Astrocyte (in vitro differentiated cells and primary cell): Measurements from ENCODE around the gene PLEKHG4B. TPM values are rescaled to one million over a fixed set of nuclear protein-coding genes. Genes with fewer than 3 reads are reported as not detected.

Experiments used
- DNase-seq: peaks from one replicate; pipeline ENCODE4 v3.0.0-alpha.2; 2010; ENCODE audit warnings: low read depth
- FAIRE-seq: peaks from 2 replicates; lab custom pipeline; 2011; peaks lifted over from hg19 to GRCh38; lab: Jason Lieb, UNC
- H2AFZ ChIP-seq: 2 replicates; pipeline ENCODE4 v1.6.0; 2012; ENCODE audit warnings: low read depth, low read length, inconsistent platforms
- H3K27ac ChIP-seq: 2 replicates; pipeline ENCODE4 v1.5.1; 2011; ENCODE audit warnings: low read depth, low read length, inconsistent platforms
- H3K27me3 ChIP-seq: 2 replicates; pipeline ENCODE4 v1.6.0; 2011; ENCODE audit warnings: low read length, inconsistent platforms; ENCODE audit not compliant: insufficient read depth
- H3K36me3 ChIP-seq: 2 replicates; pipeline ENCODE4 v1.5.1; 2011; ENCODE audit warnings: low read length, inconsistent platforms; ENCODE audit not compliant: insufficient read depth
- H3K4me1 ChIP-seq: 2 replicates; pipeline ENCODE4 v1.5.1; 2011; ENCODE audit warnings: low read length, inconsistent platforms; ENCODE audit not compliant: insufficient read depth
- H3K4me2 ChIP-seq: 2 replicates; pipeline ENCODE4 v1.6.0; 2012; ENCODE audit warnings: low read length, inconsistent platforms
- H3K4me3 ChIP-seq: 2 replicates; pipeline ENCODE4 v1.5.1; 2011; ENCODE audit warnings: low read depth, mild to moderate bottlenecking, low read length, inconsistent platforms; ENCODE audit not compliant: insufficient read depth
- H3K79me2 ChIP-seq: 2 replicates; pipeline ENCODE4 v1.6.0; 2012; ENCODE audit warnings: mild to moderate bottlenecking, low read length, inconsistent platforms; ENCODE audit not compliant: insufficient read depth
- H3K9ac ChIP-seq: 2 replicates; pipeline ENCODE4 v1.6.0; 2012; ENCODE audit warnings: mild to moderate bottlenecking, low read length, inconsistent platforms
- H3K9me3 ChIP-seq: 2 replicates; pipeline ENCODE4 v1.5.1; 2012; ENCODE audit warnings: low read depth, mild to moderate bottlenecking, low read length, inconsistent platforms; ENCODE audit not compliant: insufficient read depth
- H4K20me1 ChIP-seq: 2 replicates; pipeline ENCODE4 v1.6.0; 2012; ENCODE audit warnings: low read length, inconsistent platforms; ENCODE audit not compliant: insufficient read depth
- H3K27ac Mint-ChIP-seq: one replicate; pipeline ENCODE4 v1.8.0; 2021; ENCODE audit warnings: mild to moderate bottlenecking, mixed read lengths; ENCODE audit not compliant: unreplicated experiment
- H3K27me3 Mint-ChIP-seq: one replicate; pipeline ENCODE4 v1.8.0; 2021; ENCODE audit warnings: low read depth, mixed read lengths; ENCODE audit not compliant: unreplicated experiment
- H3K36me3 Mint-ChIP-seq: one replicate; pipeline ENCODE4 v1.8.0; 2021; ENCODE audit warnings: low read depth, mixed read lengths; ENCODE audit not compliant: unreplicated experiment
- H3K4me1 Mint-ChIP-seq: one replicate; pipeline ENCODE4 v1.8.0; 2021; ENCODE audit warnings: low read depth, mixed read lengths; ENCODE audit not compliant: unreplicated experiment
- H3K4me3 Mint-ChIP-seq: one replicate; pipeline ENCODE4 v1.8.0; 2021; ENCODE audit warnings: mild to moderate bottlenecking, moderate library complexity, mixed read lengths; ENCODE audit not compliant: unreplicated experiment
- H3K9me3 Mint-ChIP-seq: one replicate; pipeline ENCODE4 v1.8.0; 2021; ENCODE audit warnings: mild to moderate bottlenecking, mixed read lengths; ENCODE audit not compliant: unreplicated experiment
- CTCF ChIP-seq: IDR thresholded peaks from 2 replicates; pipeline ENCODE4 v1.5.1; 2011; ENCODE audit warnings: low read depth, mild to moderate bottlenecking, inconsistent platforms, low read length, moderate library complexity; ENCODE audit not compliant: insufficient read depth
- EZH2 ChIP-seq: IDR thresholded peaks from 2 replicates; pipeline ENCODE4 v1.6.1; 2012; ENCODE audit warnings: mild to moderate bottlenecking, low read length, inconsistent platforms; ENCODE audit not compliant: insufficient read depth
- total RNA-seq: library from RNA; stranded (reverse); gene quantifications from 2 replicates; pipeline ENCODE4 v1.2.1, GENCODE V29; 2021

The PLEKHG4B gene
- total RNA-seq, 1 donor from 2014 or later: 8.1 TPM

GRCh38 chr5:189976-190365 lies 98.0 kb downstream of the PLEKHG4B start:
- no peak overlapping the region for H3K27ac Mint-ChIP-seq
- no peaks in the 10 kb centered on the region for H3K9me3 ChIP-seq
- H3K4me3 Mint-ChIP-seq: no peak overlapping the region
- peaks cover 14% of the 10 kb centered on the region for H3K27me3 Mint-ChIP-seq
- no peaks in the 10 kb centered on the region for H3K9me3 Mint-ChIP-seq
- no peak for DNase-seq
- H3K4me1 Mint-ChIP-seq: peaks cover 2% of the 10 kb centered on the region
- no peak overlapping the region for H3K27ac ChIP-seq
- no peak overlapping the region for H3K9ac ChIP-seq
- peaks cover 5% of the 10 kb centered on the region for H3K36me3 Mint-ChIP-seq
- H3K79me2 ChIP-seq: no peaks in the 10 kb centered on the region
- no peak overlapping the region for H2AFZ ChIP-seq
- FAIRE-seq: no peak
- no peaks in the 10 kb centered on the region for H3K36me3 ChIP-seq
- no peak overlapping the region for H3K4me2 ChIP-seq
- peaks cover 11% of the 10 kb centered on the region for H3K4me1 ChIP-seq
- H4K20me1 ChIP-seq: peaks cover 3% of the 10 kb centered on the region
- no peak for TF ChIP-seq EZH2
- TF ChIP-seq CTCF: no peak
- H3K27me3 ChIP-seq: peaks cover 9% of the 10 kb centered on the region
- H3K4me3 ChIP-seq: no peak overlapping the region

DNA sequence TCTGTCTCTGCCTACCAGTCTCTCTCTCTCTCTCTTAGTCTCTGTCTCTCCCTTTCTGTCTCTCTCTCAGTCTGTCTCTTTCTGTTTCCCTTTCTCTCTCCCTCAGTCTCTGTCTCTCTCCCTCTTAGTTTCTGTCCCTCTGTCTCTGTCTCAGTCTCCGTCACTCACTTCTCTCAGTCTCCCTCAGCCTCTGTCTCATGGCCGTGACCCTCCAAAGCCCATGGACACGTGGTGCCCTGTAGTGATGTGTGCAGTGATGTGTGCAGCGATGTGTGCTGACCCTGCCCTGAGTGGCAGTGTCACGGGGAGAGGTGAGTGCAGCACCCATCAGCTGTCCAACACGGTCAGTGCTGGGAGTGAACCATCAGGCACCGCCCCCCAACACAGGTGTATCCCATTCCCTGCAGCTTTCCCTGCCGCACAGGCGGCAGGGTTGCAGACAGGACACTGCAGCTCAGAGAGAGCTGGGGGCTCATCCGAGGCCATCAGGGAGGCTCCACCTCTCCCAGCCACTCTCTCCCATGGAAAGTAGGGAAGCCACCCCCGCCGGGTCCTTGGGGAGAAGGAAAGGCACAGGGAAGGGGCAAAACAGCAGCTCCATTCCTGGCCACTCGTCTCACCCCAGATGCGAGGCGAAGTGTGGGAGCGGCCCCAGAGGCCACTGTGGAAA lies 98.5 kb downstream of the PLEKHG4B start:
- Histone ChIP-seq H3K4me3 (no peak overlapping the region), H3K27me3 (peaks cover 9% of the 10 kb centered on the region), H2AFZ (no peak overlapping the region), H3K9me3 (no peaks in the 10 kb centered on the region), H3K27ac (no peak overlapping the region), H4K20me1 (peaks cover 3% of the 10 kb centered on the region), H3K4me2 (no peak overlapping the region), H3K79me2 (no peaks in the 10 kb centered on the region), H3K4me1 (peaks cover 11% of the 10 kb centered on the region), H3K9ac (no peak overlapping the region), H3K36me3 (no peaks in the 10 kb centered on the region)
- peaks cover 5% of the 10 kb centered on the region for H3K4me1 Mint-ChIP-seq
- FAIRE-seq (no peak), DNase-seq (no peak)
- H3K27ac Mint-ChIP-seq: no peak overlapping the region
- H3K27me3 Mint-ChIP-seq: peaks cover 16% of the 10 kb centered on the region
- no peak overlapping the region for H3K4me3 Mint-ChIP-seq
- no peaks in the 10 kb centered on the region for H3K9me3 Mint-ChIP-seq
- peaks cover 5% of the 10 kb centered on the region for H3K36me3 Mint-ChIP-seq
- no peak for TF ChIP-seq CTCF
- no peak for TF ChIP-seq EZH2
